CD4-positive, alpha-beta T cell treated with Interleukin-4 for 4 hours (primary cell): Measurements from ENCODE around the gene FBXW4.

Source experiments
- DNase-seq: peaks from one replicate; pipeline ENCODE4 v3.0.0-alpha.2; 2020

Gene FBXW4

GRCh38 chr10:101695404-101695890 lies 477 bp upstream of the FBXW4 start:
- DNase-seq = no peak

- peak; percentile 60 for DNase-seq
Observed at GRCh38 chr10:101693978-101694673, 844 bp downstream of the FBXW4 start.

GRCh38 chr10:101693651-101693977 lies 1.4 kb downstream of the FBXW4 start:
- DNase-seq = no peak

GRCh38 chr10:101691081-101691480 lies 3.9 kb downstream of the FBXW4 start:
- no peak for DNase-seq

GRCh38 chr10:101690461-101690860 lies 4.5 kb downstream of the FBXW4 start:
- no peak for DNase-seq

GRCh38 chr10:101687071-101687658 lies 7.8 kb downstream of the FBXW4 start:
- no peak for DNase-seq

GRCh38 chr10:101686133-101686925 lies 8.6 kb downstream of the FBXW4 start:
- no peak for DNase-seq

GRCh38 chr10:101684782-101685181 lies 10.2 kb downstream of the FBXW4 start:
- no peak for DNase-seq

GRCh38 chr10:101683276-101683675 lies 11.7 kb downstream of the FBXW4 start:
- DNase-seq = no peak

- no peak for DNase-seq
Observed at GRCh38 chr10:101682172-101682825, 12.7 kb downstream of the FBXW4 start.

GRCh38 chr10:101676565-101676964 lies 18.4 kb downstream of the FBXW4 start:
- no peak for DNase-seq

GRCh38 chr10:101675115-101675514 lies 19.9 kb downstream of the FBXW4 start:
- DNase-seq = no peak

GRCh38 chr10:101672536-101672935 lies 22.4 kb downstream of the FBXW4 start:
- DNase-seq = no peak

GRCh38 chr10:101671453-101671852 lies 23.5 kb downstream of the FBXW4 start:
- no peak for DNase-seq

GRCh38 chr10:101670635-101671034 lies 24.3 kb downstream of the FBXW4 start:
- no peak for DNase-seq

- DNase-seq = no peak
Observed at GRCh38 chr10:101669181-101669580, 25.8 kb downstream of the FBXW4 start.

GRCh38 chr10:101668566-101668965 lies 26.4 kb downstream of the FBXW4 start:
- no peak for DNase-seq

- DNase-seq = no peak
Observed at GRCh38 chr10:101666083-101666482, 28.9 kb downstream of the FBXW4 start.

- DNase-seq = no peak
Observed at GRCh38 chr10:101663097-101663496, 31.9 kb downstream of the FBXW4 start.

GRCh38 chr10:101660256-101660655 lies 34.7 kb downstream of the FBXW4 start:
- DNase-seq = no peak

GRCh38 chr10:101658975-101659374 lies 36.0 kb downstream of the FBXW4 start:
- DNase-seq = no peak

GRCh38 chr10:101656890-101657289 lies 38.1 kb downstream of the FBXW4 start:
- DNase-seq = no peak

- DNase-seq = no peak
Observed at GRCh38 chr10:101655570-101655969, 39.4 kb downstream of the FBXW4 start.
